Measurements from ENCODE around the gene ITPR1.

- TF ChIP-seq, protein P1, sequence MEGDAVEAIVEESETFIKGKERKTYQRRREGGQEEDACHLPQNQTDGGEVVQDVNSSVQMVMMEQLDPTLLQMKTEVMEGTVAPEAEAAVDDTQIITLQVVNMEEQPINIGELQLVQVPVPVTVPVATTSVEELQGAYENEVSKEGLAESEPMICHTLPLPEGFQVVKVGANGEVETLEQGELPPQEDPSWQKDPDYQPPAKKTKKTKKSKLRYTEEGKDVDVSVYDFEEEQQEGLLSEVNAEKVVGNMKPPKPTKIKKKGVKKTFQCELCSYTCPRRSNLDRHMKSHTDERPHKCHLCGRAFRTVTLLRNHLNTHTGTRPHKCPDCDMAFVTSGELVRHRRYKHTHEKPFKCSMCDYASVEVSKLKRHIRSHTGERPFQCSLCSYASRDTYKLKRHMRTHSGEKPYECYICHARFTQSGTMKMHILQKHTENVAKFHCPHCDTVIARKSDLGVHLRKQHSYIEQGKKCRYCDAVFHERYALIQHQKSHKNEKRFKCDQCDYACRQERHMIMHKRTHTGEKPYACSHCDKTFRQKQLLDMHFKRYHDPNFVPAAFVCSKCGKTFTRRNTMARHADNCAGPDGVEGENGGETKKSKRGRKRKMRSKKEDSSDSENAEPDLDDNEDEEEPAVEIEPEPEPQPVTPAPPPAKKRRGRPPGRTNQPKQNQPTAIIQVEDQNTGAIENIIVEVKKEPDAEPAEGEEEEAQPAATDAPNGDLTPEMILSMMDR (tag by site-specific recombination; IDR thresholded peaks at IDR 0.05): no peak
- TF ChIP-seq ZNF776 (tag by site-specific recombination; IDR thresholded peaks at IDR 0.05; ENCODE audit: borderline replicate concordance): no peak
- TF ChIP-seq, protein P2, sequence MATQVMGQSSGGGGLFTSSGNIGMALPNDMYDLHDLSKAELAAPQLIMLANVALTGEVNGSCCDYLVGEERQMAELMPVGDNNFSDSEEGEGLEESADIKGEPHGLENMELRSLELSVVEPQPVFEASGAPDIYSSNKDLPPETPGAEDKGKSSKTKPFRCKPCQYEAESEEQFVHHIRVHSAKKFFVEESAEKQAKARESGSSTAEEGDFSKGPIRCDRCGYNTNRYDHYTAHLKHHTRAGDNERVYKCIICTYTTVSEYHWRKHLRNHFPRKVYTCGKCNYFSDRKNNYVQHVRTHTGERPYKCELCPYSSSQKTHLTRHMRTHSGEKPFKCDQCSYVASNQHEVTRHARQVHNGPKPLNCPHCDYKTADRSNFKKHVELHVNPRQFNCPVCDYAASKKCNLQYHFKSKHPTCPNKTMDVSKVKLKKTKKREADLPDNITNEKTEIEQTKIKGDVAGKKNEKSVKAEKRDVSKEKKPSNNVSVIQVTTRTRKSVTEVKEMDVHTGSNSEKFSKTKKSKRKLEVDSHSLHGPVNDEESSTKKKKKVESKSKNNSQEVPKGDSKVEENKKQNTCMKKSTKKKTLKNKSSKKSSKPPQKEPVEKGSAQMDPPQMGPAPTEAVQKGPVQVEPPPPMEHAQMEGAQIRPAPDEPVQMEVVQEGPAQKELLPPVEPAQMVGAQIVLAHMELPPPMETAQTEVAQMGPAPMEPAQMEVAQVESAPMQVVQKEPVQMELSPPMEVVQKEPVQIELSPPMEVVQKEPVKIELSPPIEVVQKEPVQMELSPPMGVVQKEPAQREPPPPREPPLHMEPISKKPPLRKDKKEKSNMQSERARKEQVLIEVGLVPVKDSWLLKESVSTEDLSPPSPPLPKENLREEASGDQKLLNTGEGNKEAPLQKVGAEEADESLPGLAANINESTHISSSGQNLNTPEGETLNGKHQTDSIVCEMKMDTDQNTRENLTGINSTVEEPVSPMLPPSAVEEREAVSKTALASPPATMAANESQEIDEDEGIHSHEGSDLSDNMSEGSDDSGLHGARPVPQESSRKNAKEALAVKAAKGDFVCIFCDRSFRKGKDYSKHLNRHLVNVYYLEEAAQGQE (tag by site-specific recombination; IDR thresholded peaks at IDR 0.05): no peak
- no peak for TF ChIP-seq SP2 (tag by site-specific recombination; IDR thresholded peaks at IDR 0.05)
- TF ChIP-seq ZNF24 (tag by site-specific recombination; IDR thresholded peaks at IDR 0.05): no peak
- TF ChIP-seq KLF16 (tag by site-specific recombination; IDR thresholded peaks at IDR 0.05): no peak
- TF ChIP-seq ZNF121 (tag by site-specific recombination; IDR thresholded peaks at IDR 0.05): no peak
- no peak for TF ChIP-seq HOXA7 (CRISPR knock-in tag; IDR thresholded peaks at IDR 0.05; ENCODE audit: borderline replicate concordance)
- no peak for TF ChIP-seq ZBTB1 (tag by site-specific recombination; IDR thresholded peaks at IDR 0.05)
- no peak for TF ChIP-seq ZSCAN18 (tag by site-specific recombination; IDR thresholded peaks at IDR 0.05)
- TF ChIP-seq ZNF335 (tag by site-specific recombination; conservative IDR thresholded peaks at IDR 0.05): no peak
- TF ChIP-seq ZNF645 (tag by site-specific recombination; IDR thresholded peaks at IDR 0.05): no peak
- TF ChIP-seq, protein P3, sequence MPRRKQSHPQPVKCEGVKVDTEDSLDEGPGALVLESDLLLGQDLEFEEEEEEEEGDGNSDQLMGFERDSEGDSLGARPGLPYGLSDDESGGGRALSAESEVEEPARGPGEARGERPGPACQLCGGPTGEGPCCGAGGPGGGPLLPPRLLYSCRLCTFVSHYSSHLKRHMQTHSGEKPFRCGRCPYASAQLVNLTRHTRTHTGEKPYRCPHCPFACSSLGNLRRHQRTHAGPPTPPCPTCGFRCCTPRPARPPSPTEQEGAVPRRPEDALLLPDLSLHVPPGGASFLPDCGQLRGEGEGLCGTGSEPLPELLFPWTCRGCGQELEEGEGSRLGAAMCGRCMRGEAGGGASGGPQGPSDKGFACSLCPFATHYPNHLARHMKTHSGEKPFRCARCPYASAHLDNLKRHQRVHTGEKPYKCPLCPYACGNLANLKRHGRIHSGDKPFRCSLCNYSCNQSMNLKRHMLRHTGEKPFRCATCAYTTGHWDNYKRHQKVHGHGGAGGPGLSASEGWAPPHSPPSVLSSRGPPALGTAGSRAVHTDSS (tag by site-specific recombination; IDR thresholded peaks at IDR 0.05): no peak
- TF ChIP-seq ZNF311 (tag by site-specific recombination; IDR thresholded peaks at IDR 0.05; ENCODE audit: borderline replicate concordance): no peak
These were observed 401.9 kb downstream of the ITPR1 start for GRCh38 chr3:4894891-4895530.

Measured in HEK293 (cell line).